HG02678 (cell line): ENCODE measurements around the gene ETFBKMT.
"Not testable (repeated sequence)": the region's sequence is repeated elsewhere in the genome, so short reads cannot be mapped to it uniquely, and the experiment has no call there.

ENCODE experiments used
- ATAC-seq: cut with Tn5 transposase; IDR thresholded peaks from one replicate; pipeline ENCODE4 v1.9.1; 2021; ENCODE audit warnings: mild to moderate bottlenecking, moderate library complexity; ENCODE audit not compliant: unreplicated experiment

ETFBKMT gene

DNA sequence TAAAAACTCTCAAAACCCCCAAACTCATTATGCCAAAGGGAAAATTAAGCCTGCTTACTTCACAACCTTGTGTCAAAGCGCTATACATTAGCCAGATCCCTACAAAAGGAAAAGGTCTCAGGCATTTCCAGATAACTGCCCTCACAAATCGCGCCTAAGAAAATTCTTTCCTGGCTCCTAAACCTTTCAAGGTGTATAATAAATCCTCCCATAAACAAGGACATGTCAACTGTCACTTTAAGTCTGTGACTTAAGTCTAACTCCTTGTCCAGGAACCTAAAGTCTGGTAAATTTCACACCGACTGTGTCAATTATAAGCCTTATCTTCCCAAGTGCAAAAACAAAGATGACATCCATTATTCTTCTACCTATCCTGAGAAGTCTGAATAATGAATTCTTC, 4.3 kb upstream of the ETFBKMT start:
- ATAC-seq, result no peak

DNA sequence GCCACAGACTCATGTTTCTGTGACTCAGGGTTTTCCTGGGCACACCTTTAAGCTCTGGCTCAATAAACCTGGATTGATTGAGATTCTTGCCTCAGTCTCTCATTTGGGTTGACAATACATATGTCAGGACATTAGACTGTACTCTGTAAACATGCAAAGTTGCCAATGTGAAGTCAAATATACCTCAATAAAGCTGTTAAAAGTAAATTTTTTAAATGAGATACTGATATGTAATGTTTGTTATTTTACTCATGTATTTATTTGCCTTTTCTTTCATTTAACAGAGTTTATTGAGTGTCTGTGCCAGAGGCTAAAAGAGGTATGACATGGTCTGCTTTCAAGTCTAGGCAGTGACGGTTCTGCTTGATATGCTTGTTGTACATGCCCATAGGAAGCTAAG, 3.7 kb upstream of the ETFBKMT start:
- ATAC-seq, result no peak

DNA sequence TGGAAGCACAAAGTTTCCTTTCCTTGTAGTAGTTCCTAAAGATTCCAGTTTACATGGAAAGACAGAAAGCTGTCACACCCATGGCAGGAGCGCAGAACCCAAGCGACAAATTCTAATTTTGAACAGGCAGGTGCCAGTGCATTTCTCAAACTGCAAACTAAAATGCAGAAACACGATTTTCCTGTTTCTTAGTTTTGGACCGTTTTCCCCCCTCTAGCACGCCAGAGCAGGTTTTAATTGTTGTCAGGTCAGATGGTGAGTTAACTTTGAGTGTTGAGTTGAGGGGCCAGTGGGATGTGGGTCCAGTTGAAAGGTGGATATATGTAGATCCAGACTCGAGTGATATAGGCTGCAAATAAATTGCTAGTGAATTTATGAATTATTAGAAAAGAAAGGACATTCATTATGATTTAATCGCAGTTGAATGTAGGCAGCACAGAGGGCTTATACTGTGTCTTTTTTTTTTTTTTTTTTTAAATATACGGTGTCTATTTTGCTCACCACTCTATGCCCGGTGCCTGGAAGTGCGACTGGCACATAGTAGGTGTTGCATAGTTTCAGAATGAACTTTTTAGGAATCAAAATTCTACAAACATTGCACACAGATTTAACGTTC, 909 bp upstream of the ETFBKMT start:
- ATAC-seq, result no peak

DNA sequence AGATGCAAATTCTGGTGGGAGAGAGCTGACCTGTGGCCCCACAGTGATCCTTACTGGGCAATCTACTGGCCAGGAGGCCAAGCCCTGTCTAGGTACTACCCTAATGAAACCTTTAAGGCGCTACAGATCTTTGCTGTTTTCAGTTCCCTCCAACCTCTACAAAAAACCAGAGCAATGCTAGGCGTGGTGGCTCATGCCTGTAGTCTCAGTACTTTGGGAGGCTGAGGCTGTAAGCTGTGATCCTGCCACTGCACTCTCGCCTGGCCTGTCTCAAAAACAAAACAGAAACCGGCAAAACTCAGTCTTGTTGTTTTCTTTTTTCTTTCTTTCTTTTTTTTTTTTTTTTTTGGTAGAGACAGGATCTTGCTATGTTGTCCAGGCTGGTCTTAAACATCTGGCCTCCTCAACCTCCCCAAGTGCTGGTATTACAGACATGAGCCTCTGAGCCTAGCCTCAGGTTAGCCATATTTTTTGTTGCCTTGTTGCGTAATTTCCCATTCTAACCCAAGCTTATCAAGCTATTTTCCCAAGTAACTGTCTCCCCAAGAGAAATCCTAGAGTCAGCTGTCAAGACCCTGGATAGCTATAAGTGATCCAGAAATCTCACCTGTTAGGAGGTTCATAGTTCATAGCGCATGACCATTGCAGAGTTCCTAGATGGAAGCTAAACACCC, 2.8 kb downstream of the ETFBKMT start:
- no peak for ATAC-seq

DNA sequence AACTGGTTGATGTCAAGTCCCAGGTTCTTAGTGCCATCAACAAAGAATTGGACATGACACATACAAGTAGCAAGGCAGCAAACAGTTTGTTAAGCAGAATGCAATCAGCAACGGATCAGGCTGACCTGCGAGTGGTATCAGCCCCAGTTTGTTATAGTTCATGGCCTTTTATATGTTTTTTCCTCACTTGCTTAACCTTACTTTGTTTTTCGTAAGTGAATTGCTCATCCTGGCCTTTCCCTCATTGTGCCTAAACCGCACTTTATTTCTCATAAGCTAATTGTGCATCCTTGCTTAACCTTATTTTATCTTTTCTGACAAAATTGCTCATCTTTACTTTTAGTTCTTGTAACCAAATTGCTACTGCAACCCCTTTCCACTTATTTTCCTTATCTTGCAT, 4.1 kb downstream of the ETFBKMT start:
- no peak for ATAC-seq

DNA sequence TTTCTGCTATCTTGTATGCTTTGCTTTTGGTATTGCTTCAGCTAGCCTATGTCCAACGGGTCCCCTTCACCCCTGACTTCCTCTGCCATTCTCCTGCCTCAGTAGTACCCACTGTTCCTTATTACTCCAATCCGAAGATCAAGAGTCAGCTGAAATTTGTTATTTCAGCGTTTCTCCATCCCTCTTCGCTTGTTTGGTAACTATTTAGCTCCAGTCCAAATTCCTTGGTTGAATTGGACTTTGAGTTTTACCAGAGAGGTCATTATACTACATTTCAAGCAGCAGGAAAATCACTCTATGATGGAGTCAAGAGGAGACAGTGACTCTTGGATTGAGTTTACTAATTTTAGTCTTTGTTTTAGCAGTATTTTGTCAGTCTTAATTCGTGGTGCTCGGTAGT, 4.5 kb downstream of the ETFBKMT start:
- ATAC-seq, result no peak

DNA sequence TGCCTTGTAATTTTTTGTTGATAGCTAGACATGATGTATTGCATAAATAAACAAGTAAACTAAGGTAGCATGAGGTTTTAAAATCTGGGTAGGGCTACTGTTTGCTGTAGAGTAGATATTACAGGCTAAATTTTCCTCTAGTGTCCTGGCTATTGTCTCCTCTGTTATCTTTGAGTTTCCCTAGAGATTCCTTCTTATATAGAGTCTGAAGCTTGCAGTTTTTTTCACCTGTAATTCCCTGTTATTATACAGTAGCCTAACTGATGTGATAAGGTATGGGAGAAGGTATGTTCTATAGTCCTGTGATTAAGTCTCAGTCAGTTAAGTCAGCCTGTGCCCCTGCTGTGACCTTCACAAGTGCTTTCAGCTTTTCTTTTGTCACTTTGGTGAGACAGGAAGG, 9.5 kb downstream of the ETFBKMT start:
- ATAC-seq, result no peak

DNA sequence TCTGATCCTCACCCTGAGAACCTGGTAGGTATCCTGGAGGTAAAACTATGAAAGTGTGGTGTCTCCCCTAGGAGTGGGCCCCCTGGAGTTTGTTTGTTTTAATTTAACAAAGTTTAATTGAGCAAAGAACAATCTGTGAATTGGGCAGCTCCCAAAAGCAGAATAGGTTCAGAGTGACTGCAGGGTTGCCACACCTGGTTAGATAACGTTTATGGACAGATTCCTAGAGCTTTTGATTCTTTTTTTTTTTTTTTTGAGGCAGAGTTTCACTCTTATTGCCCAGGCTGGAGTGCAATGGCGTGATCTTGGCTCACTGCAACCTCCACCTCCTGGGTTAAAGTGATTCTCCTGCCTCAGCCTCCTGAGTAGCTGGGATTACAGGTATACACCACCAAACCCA, 10.1 kb downstream of the ETFBKMT start:
- not testable (repeated sequence) for ATAC-seq

DNA sequence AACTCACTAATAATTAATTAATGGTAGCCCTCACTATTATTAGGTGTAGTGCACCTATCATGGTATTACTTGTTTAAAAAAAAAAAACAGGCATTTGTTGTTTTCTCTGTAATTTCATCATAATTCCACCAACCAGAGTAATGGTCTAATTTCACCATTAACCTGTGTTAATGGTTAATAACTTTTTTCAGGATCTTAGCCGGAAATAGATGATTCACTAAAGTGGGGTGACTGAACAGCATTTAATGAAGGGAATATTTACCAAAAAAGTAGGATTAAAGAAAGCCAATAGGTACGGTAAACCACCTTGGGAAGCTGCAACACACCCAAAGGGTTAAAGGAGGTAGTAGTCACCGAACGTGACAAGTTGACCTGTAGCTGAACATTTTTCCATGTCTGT, 13.0 kb downstream of the ETFBKMT start:
- no peak for ATAC-seq

DNA sequence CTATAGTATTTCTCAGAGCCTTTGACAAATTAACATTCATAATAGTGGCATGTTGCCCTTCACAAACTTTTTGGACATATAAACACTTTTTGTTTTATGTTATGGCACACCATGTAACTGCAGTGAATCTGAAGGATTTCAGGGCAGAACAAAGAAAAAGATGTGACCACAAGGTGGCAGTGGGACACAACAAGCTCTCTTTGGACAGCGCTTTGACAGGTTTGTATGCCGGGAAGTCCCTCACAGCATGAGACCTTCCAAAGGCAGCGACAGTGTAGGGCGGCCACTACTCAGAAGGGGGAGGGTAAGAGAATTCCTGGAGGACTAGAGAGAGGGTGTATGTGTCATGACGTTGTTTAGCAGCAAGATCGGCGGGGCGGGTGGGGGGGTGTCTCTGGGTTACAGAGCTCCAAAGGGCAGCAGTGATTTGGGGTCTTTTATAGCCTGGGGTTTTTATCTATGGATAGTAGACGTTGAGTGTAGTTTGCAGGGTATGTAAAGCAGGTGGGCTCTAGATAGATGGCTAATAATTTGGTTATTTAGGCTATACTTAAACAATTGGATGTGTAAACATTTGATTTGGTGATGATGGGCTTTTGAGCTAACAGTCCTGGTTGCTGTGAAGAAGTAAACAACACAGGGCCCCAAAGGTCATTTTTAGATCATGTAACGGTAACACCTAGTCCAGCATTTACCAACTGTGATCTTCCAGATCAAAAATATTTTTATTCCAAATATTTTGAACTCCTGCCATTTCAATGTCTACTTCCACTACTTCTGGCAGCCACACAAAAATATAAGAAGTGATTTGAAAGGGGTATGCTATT, 22.9 kb downstream of the ETFBKMT start:
- ATAC-seq, result peak; percentile 82

DNA sequence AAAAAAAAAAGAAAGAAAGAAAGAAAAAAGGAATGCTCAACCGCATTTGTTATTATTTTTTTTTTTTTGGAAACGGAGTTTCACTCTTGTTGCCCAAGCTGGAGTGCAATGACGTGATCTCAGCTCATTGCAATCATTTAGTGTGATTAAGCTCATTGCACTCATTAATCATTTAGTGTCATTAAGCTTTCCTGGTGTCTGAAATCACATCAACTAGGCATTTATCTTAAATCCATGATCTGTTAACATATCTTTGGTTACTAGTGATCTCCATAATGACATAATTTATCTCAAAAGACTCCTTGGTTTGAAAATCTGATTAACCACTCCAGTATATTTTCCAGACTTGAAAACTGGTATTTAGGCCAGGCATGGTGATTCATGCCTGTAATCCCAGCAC, 26.3 kb downstream of the ETFBKMT start:
- ATAC-seq, result no peak

DNA sequence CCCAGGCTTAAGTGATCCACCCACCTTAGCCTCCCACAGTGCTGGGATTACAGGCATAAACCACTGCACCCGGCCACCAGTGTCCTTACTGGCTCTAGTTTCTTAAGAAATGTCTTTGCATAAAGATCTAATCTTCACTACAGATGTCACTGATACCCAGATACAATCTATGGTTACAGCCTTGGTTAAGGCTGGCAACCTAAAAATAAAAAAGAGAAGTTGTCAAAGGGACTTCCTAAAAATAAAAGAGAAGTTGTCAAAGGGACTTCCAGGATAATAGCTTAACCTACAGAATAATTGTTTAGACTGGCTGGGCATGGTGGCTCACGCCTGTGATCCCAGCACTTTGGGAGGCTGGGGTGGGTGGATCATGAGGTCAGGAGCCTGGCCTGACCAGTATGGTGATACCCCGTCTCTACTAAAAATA, 27.6 kb downstream of the ETFBKMT start:
- ATAC-seq, result peak; percentile 82

DNA sequence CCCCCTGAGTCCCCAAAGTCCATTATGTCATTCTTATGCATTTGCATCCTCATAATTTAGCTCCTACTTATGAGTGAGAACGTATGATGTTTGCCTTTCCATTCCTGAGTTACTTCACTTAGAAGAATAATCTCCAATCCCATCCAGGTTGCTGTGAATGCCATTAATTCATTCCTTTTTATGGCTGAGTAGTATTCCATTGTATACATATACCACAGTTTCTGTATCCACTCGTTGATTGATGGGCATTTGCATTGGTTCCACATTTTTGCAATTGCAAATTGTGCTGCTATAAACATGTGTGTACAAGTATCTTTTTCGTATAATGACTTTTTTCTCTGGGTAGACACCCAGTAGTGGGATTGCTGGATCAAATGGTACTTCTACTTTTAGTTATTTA, 30.4 kb downstream of the ETFBKMT start:
- ATAC-seq, result not testable (repeated sequence)

DNA sequence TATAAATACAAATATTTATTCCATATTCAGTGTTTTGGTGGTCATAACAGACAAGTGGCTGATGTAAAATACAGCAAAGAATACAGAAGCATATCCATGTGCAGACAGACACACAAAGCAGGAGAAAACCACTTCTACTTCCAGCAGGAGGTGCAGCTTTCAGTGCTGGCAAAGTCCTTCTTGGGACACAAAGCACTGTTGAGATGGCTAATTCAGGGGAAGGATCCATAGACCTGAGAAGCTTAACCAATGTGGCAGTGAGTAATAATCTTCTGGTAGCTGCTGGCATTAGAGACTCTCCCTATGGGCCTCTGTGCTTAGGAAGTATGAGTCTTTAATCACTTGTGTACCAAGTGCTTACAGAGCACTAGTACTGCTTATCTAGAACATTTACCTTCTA, 42.6 kb downstream of the ETFBKMT start:
- no peak for ATAC-seq

DNA sequence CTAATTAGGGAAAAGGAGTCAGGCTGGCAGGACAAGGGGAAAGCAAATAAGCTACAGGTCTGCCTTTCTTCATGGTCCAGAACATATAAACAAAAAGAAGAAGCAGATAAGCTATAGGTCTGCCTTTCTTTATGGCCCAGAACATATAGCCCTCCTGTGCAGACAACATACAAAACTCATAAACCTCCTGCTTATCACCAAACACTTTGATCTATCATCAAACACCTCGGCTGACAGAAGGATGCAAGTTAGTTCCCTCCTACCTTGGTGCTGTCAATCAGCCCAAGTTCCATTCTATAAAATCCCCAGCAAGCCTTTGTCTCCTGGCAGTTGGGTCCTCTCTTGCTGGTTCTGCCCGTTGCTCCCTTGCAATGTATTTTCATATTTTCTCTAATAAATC, 46.1 kb downstream of the ETFBKMT start:
- no peak for ATAC-seq

DNA sequence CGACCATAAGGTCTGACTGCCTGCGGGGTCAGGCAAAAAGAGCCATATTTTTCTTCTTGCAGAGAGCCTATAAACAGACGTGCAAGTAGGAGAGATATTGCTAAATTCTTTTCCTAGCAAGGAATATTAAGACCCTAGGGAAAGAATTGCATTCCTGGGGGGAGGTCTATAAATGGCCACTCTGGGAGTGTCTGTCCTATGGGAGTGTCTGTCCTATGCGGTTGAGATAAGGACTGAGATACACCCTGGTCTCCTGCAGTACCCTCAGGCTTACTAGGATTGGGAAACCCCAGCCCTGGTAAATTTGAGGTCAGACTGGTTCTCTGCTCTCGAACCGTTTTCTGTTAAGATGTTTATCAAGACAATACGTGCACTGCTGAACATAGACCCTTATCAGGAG, 48.6 kb downstream of the ETFBKMT start:
- not testable (repeated sequence) for ATAC-seq

DNA sequence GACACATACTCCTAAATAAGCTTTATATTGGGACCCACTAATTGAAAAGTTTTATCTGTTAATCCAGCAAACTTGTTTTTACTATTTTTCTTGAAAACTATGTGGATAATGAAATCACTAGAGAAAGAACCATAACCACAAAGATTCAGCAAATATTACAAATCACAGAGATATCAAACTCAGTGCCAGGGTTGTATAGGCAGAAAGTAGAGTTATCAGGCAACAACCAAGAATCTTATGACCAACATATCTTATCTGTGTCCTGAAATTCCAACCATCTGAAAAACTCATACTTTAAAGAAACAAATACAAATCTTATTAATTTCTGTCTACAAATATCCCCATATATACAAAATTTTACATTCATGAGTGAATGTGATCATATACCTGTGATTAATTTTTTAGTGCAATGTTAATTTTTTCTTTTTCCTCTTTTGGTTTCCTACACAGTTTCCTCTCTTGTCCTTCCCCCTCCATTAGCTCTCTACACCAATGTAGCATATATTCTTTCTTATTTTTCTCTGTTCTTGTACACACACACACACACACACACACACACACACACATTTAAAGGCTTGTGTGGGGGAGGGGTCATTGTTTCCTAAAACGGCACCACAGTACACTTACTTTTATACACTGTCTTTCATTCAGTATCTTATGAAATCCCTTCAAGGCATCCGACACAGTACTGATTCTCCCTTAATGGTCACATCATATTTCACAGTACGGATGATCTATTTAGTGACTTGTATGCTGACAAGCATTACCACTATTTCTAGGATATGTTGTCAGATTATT, 50.7 kb downstream of the ETFBKMT start:
- ATAC-seq, result no peak

DNA sequence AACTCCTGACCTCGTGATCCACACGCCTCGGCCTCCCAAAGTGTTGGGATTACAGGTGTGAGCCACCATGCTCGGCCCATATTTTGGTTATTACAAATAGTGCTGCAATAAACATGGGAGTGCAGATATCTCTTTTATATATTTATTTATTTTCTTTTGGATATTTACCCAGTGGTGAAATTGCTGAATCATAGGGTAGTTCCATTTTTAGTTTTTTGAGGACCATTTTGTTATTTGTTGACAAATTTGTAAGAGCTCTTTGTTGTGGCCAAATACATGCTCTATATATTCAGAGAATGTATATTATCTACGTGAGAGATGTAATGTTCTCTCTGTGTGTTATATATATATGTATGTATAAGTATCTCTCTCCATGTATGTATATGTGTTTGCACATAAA, 53.4 kb downstream of the ETFBKMT start:
- ATAC-seq, result no peak

DNA sequence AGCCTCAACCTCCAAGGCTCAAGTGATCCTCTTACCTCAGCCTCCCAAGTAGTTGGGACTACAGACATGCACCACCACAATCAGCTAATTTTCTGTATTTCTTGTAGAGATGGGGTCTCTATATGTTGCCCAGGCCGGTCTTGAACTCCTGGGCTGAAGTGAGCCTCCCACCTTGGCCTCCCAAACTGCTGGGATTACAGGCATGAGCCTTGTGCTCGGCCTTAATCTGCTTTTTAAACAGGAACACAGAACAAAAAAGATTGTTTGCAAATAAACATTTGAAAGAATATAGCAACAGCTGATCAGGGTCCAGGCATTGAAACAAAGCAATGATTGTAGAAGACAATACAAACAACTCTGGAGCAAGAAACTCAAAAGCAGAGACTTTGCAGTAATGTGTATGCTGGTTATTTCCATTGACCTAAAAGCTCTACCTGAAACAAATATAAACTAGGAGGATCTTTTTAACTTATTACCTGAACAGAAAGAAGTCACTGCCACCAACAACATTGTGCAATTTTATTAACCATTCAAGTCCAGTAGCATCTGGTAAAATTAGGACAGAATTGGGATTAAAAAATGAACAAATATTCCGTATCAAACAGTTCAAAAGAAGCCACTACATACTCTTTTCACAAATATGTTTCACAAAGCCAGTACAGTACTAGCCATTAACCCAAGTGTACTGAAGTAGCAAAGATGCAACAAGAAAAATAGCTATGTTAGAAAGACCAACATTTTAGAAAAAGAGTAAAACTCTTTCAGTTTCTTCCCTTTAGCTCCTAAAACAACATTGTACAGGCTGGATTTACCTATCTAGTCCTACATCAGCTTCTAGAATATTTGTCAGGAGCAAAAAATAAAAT, 55.2 kb downstream of the ETFBKMT start:
- ATAC-seq, result peak; percentile 30

DNA sequence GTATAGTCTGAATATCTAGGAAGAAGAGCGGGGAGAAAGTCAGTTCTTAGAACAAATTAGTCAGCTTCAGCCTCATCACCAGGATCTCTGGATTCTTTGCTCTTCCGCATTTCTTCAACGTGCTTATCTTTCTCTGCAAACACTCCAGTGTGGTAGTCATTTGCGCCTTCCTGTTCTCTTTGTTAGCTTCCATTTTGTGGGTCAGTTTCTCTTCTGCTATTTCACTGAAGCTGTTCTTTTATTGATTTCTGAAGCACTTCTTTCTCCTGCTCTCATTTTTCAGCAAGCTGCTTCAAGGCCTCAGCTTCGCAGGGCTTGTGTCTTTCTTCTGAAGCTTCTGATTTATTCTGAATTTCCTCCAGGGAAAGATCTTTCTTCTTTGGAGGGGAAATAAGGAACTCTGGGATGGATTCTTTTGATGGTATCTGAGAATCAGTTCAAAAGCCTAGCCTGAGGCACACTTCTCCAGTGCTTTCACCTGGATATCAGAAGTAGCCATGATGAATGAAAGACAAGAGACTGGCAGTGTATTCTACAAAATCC, 55.9 kb downstream of the ETFBKMT start:
- peak; percentile 77 for ATAC-seq
